GM10266 (cell line): Measurements from ENCODE around the gene RAP1GAP2.
"Not testable (repeated sequence)": the region's sequence is repeated elsewhere in the genome, so short reads cannot be mapped to it uniquely, and the experiment has no call there.

Experiments
- DNase-seq: peaks from one replicate; pipeline ENCODE4 v3.0.0; 2012; ENCODE audit errors: extremely low spot score
- TF ChIP-seq, protein P1 (sequence below): IDR thresholded peaks from 2 replicates; pipeline ENCODE4 v1.5.1; 2012; ENCODE audit warnings: mild to moderate bottlenecking, low read depth; ENCODE audit not compliant: control insufficient read depth, insufficient read depth; ENCODE audit errors: missing control alignments

Gene RAP1GAP2

DNA sequence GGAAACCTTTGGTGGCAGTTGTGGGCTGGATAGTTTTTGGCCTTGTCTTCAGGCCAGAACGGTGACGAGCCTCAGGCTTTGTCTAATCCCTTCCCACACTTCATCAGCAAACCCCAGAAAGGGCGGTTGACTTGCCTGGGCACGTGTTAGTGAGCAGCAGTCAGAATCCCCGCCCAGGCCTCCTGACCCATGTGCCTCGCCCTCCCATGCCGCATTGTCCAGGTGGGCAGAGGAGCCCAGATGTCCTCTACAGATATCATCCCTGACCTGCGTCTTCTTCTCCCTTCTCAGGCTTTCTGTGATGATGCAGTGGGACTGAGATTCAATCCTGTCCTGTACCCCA is 184.6 kb downstream of the RAP1GAP2 start:
- TF ChIP-seq, protein P1, sequence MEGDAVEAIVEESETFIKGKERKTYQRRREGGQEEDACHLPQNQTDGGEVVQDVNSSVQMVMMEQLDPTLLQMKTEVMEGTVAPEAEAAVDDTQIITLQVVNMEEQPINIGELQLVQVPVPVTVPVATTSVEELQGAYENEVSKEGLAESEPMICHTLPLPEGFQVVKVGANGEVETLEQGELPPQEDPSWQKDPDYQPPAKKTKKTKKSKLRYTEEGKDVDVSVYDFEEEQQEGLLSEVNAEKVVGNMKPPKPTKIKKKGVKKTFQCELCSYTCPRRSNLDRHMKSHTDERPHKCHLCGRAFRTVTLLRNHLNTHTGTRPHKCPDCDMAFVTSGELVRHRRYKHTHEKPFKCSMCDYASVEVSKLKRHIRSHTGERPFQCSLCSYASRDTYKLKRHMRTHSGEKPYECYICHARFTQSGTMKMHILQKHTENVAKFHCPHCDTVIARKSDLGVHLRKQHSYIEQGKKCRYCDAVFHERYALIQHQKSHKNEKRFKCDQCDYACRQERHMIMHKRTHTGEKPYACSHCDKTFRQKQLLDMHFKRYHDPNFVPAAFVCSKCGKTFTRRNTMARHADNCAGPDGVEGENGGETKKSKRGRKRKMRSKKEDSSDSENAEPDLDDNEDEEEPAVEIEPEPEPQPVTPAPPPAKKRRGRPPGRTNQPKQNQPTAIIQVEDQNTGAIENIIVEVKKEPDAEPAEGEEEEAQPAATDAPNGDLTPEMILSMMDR: no peak
- DNase-seq: no peak

DNA sequence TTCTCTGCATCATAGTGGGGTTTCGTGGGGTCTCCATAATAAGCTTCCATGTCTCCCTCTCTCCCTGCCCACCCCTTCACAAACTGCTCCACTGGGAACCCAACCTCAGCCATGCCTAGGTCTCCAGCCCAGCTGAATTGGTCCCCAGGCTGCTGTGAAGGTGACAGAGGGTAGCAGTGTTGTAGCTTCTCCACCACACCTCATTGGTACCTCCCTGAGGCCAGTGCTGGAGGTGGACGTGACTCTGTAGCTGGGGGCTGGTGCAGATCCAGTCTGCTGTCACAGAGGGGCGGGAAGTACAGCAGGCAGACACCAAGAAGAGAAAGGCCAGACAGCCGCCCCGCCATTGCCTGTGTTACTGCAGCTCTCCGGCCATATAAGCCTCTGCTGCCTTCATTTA is 185.1 kb downstream of the RAP1GAP2 start:
- DNase-seq: no peak
- TF ChIP-seq, protein P1: no peak

DNA sequence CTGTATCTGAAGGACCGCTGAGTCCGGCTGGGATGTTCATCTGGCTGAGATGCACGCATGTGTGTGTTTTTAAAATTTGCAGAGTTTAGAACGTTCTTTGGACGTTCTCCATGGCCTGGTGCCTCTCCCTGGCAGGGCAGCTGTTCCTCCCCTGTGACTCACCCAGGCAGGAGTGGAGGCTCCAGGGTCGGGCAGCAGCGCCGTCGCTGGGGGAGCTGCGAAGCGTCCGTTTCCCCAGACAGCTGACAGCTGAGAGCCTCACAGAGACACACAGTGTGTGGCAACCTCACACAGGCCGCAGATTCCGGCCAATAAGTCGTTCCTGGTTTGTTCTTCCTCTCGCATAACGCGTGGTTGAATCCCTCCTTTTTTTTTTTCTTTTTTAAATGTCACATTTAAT is 186.6 kb downstream of the RAP1GAP2 start:
- DNase-seq: no peak
- TF ChIP-seq, protein P1: no peak

DNA sequence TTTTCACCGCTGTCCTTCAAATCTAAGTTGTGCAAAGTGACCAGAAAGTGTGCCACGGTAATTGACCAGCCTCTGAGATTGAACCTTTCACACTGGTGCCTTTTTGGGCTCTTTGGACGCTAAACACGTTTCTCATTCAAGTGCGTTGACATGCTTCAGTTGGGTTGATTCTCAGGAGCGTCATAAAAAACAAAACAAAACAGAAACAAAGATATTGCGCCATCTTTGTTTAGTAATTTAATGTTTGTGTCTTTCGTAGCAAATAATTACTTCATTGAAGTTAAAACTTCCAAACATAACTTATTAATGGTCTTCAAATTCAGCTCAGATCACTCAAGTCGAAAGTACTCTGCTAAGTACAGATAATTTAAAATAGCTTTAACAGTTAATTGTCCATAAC is 187.0 kb downstream of the RAP1GAP2 start:
- TF ChIP-seq, protein P1: no peak
- no peak for DNase-seq

DNA sequence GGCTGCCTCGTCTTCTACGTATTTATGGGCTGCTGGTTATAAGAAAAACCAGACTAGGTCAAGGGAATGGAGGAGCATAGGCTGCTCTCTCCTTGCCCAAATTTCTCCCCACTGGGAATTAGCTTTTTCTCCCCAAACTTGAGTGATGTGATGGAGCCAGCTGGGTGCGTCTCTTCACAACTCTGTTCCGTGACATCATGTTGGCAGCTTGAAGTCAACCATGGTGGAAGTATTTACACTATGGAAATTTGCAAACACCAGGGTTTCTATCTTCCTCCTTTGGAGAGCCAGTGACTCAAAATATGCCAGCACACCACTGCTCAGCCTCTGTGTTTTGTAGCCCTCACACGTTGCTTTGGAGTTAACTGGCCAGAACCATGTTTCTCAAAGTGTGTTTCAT is 189.1 kb downstream of the RAP1GAP2 start:
- no peak for DNase-seq
- TF ChIP-seq, protein P1: no peak

DNA sequence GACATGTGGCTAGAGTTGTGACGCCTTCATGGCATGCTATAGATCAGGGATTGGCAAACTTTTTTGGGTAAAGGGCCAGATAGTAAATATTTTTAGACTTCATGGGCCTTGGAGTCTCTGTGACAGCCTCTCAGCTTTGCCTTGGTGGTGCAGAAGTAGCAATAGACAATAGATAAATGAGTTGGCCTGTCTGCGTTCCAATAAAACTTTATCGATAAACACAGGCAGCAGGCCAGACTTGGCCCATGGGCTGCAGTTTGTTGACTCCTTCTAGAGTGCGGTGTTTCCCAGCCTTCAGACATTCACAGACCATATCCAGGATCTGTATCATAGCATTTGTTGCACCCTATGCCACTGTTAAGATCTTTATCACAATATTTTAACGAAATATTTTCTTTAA is 190.7 kb downstream of the RAP1GAP2 start:
- TF ChIP-seq, protein P1: no peak
- DNase-seq: no peak

DNA sequence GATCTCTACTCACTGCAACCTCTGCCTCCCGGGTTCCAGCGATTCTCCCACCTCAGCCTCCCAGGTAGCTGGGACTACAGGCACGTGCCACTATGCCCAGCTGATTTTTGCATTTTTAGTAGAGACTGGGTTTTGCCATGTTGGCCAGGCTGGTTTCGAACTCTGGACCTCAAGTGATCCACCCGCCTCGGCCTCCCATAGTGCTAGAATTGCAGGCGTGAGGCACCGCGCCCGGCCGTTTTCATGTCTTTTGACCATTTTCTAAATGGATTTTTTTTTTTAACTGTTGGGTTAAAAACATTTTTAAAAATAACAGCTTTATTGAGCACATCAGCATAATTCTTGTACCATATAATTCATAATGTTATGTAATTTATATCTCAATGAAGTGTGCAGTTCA is 193.2 kb downstream of the RAP1GAP2 start:
- DNase-seq: not testable (repeated sequence)

DNA sequence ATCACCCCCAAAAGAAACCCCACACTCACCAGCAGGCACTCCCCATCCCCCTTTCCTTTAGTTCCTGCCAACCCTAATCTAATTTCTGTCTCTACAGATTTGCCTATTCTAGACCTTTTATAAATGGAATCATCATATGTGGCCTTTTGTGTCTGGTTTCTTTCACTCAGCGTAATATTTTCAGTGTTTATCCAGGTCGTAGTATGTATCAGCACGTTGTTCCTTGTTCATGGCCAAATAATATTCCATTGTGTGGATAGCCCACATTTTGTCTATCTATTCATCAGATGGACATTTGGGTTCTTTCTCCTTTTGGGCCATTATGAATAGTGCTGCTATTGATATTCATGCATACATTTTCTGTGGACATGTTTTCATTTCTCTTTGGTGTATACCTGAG is 193.6 kb downstream of the RAP1GAP2 start:
- no peak for DNase-seq
- TF ChIP-seq, protein P1: no peak
